ENCODE data around the gene COMT. TPM values are rescaled to one million over a fixed set of nuclear protein-coding genes. Genes with fewer than 3 reads are reported as not detected.

The COMT gene
- total and polyA plus RNA-seq, 9 of the 15 experiments (the other 6 are each of a cell fraction or from before 2014, with no cell fraction given) = 12.5 to 351 (median 155) TPM

DNA sequence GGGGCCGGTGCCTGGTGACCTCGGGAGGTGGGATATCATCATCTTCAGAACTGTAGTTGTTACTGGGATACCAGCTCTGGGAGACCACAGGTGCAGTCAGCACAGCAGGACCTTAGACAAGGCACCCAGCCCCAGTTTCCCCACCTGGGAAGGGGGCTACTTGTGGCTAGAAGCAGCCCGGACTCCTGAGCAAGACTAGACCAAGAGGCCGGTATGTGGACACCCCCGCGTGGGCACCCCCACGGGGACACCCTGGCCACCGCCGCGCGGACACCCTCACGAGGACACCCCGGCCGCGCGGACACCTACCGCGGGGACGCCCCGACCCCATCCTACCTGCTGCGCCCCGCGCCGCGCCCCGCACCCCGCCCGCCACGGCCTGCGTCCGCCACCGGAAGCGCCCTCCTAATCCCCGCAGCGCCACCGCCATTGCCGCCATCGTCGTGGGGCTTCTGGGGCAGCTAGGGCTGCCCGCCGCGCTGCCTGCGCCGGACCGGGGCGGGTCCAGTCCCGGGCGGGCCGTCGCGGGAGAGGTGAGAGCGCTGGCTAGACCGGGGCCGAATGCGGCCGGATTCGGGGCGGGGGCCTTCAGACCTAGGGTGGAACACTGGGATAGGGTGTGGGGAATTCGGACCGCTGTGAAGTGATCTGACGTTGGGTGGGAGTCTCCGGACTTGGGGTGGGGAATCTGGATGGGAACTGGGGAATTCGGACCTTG lies at the start of gene COMT, which contains the start of gene TXNRD2 (continued):
- TF ChIP-seq JUNB (CRISPR knock-in tag; conservative IDR thresholded peaks at IDR 0.05) (no peak), ZNF311 (CRISPR knock-in tag; IDR thresholded peaks at IDR 0.05) (0 out of 2 replicates have a peak, but pooled peaks have one; percentile 51), PHB (CRISPR knock-in tag; IDR thresholded peaks at IDR 0.05) (peak; percentile 58), RBBP5 (IDR thresholded peaks at IDR 0.05; ENCODE audit: borderline replicate concordance, insufficient read depth, low read length, poor library complexity, severe bottlenecking) (peak; percentile 97), HNRNPK (IDR thresholded peaks at IDR 0.05; ENCODE audit: low read depth, low read length, poor library complexity, severe bottlenecking) (peak; percentile 72), FOXA3 (CRISPR knock-in tag; conservative IDR thresholded peaks at IDR 0.05 in 1 of 2, IDR thresholded peaks at IDR 0.05 in 1 of 2) (no peak), HNRNPLL (IDR thresholded peaks at IDR 0.05; ENCODE audit: low read depth, low read length, poor library complexity, severe bottlenecking) (peak; percentile 85), ZNF239 (CRISPR knock-in tag; IDR thresholded peaks at IDR 0.05) (peak; percentile 36), E2F3 (CRISPR knock-in tag; IDR thresholded peaks at IDR 0.05) (peak; percentile 75), ETV5 (CRISPR knock-in tag; IDR thresholded peaks at IDR 0.05; ENCODE audit: low read depth) (no peak), MXI1 (IDR thresholded peaks at IDR 0.05; ENCODE audit: low read depth, low read length) (0 out of 2 replicates have a peak, but pooled peaks have one; percentile 67), RBM25 (IDR thresholded peaks at IDR 0.05; ENCODE audit: low read depth, low read length, severe bottlenecking) (peak; percentile 35), TEAD1 (CRISPR knock-in tag; IDR thresholded peaks at IDR 0.05) (no peak; a peak in 1 of 4 replicates)
- TF ChIP-seq, protein P1, sequence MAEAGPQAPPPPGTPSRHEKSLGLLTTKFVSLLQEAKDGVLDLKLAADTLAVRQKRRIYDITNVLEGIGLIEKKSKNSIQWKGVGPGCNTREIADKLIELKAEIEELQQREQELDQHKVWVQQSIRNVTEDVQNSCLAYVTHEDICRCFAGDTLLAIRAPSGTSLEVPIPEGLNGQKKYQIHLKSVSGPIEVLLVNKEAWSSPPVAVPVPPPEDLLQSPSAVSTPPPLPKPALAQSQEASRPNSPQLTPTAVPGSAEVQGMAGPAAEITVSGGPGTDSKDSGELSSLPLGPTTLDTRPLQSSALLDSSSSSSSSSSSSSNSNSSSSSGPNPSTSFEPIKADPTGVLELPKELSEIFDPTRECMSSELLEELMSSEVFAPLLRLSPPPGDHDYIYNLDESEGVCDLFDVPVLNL (CRISPR knock-in tag; IDR thresholded peaks at IDR 0.05; ENCODE audit: low read depth) = no peak
- TF ChIP-seq, protein P2, sequence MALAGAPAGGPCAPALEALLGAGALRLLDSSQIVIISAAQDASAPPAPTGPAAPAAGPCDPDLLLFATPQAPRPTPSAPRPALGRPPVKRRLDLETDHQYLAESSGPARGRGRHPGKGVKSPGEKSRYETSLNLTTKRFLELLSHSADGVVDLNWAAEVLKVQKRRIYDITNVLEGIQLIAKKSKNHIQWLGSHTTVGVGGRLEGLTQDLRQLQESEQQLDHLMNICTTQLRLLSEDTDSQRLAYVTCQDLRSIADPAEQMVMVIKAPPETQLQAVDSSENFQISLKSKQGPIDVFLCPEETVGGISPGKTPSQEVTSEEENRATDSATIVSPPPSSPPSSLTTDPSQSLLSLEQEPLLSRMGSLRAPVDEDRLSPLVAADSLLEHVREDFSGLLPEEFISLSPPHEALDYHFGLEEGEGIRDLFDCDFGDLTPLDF (CRISPR knock-in tag; IDR thresholded peaks at IDR 0.05) = peak; percentile 86
- TF ChIP-seq, protein P3, sequence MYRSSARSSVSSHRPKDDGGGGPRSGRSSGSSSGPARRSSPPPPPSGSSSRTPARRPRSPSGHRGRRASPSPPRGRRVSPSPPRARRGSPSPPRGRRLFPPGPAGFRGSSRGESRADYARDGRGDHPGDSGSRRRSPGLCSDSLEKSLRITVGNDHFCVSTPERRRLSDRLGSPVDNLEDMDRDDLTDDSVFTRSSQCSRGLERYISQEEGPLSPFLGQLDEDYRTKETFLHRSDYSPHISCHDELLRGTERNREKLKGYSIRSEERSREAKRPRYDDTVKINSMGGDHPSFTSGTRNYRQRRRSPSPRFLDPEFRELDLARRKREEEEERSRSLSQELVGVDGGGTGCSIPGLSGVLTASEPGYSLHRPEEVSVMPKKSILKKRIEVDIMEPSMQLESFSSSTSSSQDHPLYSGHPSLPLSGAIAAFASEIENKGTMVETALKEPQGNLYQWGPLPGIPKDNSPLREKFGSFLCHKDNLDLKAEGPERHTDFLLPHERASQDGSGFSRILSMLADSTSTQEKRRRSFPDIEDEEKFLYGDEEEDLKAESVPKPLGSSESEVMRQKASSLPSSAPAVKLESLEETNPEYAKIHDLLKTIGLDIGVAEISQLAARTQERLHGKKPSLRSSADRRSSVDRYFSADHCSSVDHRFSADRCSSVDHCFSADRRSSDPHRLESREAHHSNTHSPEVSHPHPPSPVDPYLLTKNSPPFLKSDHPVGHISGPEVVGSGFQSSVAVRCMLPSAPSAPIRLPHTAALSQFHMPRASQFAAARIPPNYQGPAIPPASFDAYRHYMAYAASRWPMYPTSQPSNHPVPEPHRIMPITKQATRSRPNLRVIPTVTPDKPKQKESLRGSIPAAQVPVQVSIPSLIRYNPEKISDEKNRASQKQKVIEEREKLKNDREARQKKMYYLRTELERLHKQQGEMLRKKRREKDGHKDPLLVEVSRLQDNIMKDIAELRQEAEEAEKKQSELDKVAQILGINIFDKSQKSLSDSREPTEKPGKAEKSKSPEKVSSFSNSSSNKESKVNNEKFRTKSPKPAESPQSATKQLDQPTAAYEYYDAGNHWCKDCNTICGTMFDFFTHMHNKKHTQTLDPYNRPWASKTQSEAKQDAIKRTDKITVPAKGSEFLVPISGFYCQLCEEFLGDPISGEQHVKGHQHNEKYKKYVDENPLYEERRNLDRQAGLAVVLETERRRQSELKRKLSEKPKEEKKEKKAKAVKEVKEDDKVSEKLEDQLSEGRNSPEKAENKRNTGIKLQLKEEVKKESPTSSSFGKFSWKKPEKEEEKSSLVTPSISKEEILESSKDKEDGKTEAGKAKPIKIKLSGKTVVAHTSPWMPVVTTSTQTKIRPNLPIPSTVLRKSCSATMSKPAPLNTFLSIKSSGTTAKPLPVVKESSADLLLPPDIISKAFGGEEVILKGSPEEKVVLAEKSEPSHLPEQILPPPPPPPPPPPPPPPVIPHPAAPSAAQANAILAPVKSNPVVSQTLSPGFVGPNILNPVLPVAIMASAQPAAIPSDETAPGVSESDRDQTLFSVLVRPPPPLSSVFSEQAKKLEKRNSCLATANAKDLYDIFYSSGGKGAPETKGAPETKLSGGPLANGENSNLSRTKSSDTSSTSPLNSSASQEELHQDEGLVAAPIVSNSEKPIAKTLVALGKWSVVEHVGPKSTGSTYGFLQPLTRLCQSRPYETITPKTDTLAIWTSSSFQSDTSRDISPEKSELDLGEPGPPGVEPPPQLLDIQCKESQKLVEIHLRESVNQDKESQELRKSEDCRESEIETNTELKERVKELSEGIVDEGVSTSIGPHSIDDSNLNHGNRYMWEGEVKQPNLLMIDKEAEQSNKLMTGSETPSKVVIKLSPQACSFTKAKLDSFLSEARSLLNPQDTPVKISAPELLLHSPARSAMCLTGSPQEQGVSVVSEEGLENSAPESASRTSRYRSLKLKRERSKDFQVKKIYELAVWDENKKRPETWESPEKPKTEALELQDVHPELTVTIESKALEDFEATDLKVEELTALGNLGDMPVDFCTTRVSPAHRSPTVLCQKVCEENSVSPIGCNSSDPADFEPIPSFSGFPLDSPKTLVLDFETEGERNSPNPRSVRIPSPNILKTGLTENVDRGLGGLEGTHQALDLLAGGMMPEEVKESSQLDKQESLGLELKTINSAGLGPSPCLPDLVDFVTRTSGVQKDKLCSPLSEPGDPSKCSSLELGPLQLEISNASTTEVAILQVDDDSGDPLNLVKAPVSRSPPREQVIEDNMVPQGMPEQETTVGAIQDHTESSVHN (IDR thresholded peaks at IDR 0.05; ENCODE audit: borderline replicate concordance in 1 of 2, low read depth in 1 of 2) = no peak
